GM19099 (cell line): ENCODE data around the gene TMEM62.

ENCODE experiments used
- POLR2A ChIP-seq: IDR thresholded peaks from 3 replicates; pipeline ENCODE4 v1.6.1; 2011; ENCODE audit warnings: low read depth; ENCODE audit not compliant: insufficient read length; ENCODE audit errors: extremely low read depth

The TMEM62 gene

GRCh38 chr15:43211224-43211735 is 77.9 kb downstream of the TMEM62 start:
- no peak for TF ChIP-seq POLR2A

GRCh38 chr15:43212299-43212698 is 78.9 kb downstream of the TMEM62 start:
- no peak for TF ChIP-seq POLR2A

GRCh38 chr15:43212951-43213350 is 79.6 kb downstream of the TMEM62 start:
- TF ChIP-seq POLR2A = no peak

DNA sequence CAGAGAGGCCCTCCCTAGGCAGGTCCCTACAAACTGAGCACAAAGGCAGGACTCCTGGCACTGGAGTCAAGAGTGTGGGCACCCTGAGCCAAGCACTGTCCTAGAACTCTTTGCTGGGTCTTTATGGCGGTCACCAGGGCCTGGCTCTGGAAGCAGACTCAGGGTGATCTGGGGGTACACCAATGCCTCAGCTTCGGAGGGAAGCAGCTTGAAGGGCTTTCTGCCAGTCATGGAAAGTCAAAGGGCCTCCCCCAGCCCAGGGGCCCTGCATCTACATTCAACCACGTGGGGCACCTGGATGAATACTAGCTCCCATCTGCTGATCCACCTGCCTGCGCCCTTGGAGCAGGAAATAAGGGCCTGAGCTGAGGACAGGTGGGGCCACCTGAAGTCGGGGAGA is 80.1 kb downstream of the TMEM62 start:
- no peak for TF ChIP-seq POLR2A

- no peak for TF ChIP-seq POLR2A
Observed at GRCh38 chr15:43214169-43214568, 80.8 kb downstream of the TMEM62 start.

GRCh38 chr15:43214592-43215295 is 81.4 kb downstream of the TMEM62 start:
- no peak for TF ChIP-seq POLR2A

- TF ChIP-seq POLR2A = no peak
Observed at GRCh38 chr15:43215961-43216360, 82.6 kb downstream of the TMEM62 start.

DNA sequence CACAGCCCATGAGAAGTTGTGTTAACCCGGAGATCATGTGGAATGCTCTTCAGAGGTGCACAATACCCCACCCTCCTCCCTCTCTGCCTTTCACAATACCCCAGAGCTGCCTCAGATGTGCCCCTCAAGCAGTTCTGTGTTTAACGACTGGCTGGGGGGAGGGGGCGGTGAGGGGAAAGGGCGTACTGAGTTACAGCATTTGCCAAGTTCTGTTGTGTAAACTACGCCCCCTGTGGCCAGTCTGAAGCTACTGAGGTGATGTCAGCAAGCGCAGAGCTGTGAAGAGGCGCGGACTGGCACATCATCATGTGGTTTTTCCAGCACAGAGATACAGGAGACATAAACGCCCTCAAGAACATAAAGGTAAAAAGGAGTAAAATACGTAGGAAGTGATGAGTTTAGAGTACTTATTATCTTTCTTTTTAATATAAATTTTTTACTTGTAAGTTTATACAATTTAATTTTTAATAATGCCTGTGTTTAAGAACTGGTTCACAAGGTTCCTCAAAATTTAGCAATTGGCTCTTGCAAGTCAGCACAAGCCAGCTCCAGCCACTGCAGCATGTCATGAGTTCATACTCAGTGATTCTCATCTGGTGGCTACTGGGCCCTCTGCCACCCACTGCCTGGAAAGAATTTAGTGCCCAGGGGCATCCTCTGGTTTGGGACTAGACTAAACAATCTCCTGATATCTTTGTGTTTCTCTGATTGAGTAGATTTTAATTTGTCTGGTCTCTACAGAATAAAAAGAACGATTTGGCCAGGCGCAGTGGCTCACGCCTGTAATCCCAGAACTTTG is 85.7 kb downstream of the TMEM62 start:
- TF ChIP-seq POLR2A = no peak

DNA sequence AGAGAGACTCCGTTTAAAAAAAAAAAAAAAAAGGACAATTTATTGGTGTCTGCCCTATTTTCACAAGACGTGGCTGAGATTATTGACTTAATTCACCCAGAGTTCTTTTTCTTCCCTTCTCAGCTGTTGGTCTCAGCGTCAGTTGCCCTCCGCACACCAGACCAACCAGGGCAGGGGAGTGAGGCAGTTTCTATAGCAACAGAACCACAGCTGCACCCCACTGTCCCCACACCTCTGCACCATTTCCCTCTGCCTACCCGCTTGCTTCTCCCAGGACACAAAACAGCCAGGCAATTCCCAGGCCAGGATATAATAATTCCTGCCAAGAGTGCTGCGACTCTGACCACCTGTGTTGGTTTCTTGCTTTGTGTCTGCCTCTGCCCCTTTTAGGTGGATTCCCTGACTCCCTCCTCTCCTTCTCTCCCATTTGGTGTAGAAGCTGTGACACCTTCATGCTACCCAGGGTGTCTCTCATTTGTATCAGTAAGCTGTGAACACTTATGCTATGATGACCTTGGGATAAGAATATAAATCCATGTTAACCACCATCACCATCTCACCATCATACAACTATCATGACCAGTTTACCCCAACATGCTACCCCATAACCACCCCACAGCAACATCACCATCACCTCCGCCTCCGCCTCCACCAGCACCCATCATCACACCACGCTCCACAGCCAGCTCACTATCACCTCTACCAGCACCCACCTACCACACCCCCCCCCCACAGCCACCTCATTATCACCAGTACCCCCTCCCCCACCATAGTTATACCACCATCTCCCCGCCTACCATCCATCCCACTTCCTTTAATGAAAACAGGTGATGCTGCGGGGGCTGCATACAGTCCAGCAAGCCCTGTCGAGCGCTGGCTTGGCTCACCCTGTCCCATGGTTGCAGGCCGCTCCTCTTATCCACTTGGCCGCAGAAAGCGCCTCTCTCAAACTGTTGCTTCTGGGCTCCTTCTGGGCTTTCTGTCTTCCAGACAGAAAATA is 86.8 kb downstream of the TMEM62 start:
- TF ChIP-seq POLR2A = no peak

- TF ChIP-seq POLR2A = no peak
Observed at GRCh38 chr15:43220991-43221403, 87.6 kb downstream of the TMEM62 start, which contains the start of gene EPB42. Gene EPB42, minus strand, starts transcription at chr15:43221018. Its CDS starts 193 bp downstream, at chr15:43220825.

DNA sequence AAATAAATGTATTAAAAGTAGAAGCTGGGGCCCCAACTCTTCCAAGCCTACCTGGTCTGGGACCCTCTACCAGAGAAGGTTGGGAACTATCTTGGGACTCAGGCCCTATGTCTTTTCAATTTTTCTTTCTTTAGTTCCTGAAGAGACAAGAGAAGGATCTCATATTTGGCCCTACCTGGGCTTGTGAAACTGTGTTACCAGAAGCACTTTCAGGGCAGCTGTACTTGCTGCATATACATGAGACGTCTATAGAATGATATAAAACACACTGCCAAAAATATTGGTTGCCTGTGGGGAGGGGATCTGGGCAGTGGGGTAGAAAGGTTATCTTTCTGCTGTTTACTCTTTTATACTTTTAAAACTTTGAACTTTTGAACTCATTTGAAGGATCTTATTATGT is 88.0 kb downstream of the TMEM62 start:
- no peak for TF ChIP-seq POLR2A

- no peak for TF ChIP-seq POLR2A
Observed at GRCh38 chr15:43225201-43225949, 92.0 kb downstream of the TMEM62 start.

- TF ChIP-seq POLR2A = no peak
Observed at GRCh38 chr15:43226436-43227305, 93.3 kb downstream of the TMEM62 start.

DNA sequence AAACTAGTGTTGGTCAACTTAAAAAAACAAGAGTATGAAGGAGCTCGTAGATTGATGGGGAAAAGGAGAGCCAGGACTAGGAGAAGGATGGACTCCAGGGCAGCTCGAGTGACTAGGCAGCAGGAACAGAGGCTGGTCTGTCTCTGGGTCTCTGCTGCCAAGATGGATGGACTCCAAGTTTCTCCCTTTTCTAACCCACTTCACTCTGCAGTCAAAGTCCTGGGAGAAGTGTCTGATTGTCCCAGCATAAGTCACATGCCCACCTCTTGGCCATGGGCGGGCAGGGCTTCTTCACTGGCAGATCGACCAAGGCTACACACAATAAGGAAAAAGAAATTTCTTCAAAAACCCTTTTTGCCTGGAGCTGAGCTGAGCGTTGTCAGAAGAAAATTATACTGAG is 96.6 kb downstream of the TMEM62 start:
- no peak for TF ChIP-seq POLR2A

- TF ChIP-seq POLR2A = no peak
Observed at GRCh38 chr15:43230640-43231115, 97.3 kb downstream of the TMEM62 start.
